HG02870 (cell line): ENCODE results near the gene SPOCK3.
"Not testable (repeated sequence)": the region's sequence is repeated elsewhere in the genome, so short reads cannot be mapped to it uniquely, and the experiment has no call there.

ENCODE experiments used
- ATAC-seq: cut with Tn5 transposase; IDR thresholded peaks from one replicate; pipeline ENCODE4 v1.9.1; 2021; ENCODE audit warnings: mild to moderate bottlenecking, moderate library complexity; ENCODE audit not compliant: unreplicated experiment

Gene SPOCK3

DNA sequence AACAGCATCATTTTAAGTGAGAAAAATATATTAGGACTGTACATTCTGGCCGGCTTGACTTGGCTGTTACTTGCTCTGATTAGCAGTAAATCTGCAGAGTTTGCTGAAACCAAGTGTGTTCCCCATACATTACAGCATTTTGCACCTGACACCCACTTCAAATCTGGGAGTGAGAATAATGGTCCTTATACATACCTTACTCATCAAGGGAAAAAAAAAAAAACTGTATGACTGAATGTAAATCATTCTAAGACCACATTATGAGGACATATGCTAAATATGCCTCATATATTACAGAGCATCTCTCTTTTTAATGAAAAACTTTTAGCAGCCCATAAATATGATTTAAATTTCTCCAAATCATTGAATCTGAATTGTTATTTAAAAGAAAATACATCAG is 406.7 kb downstream of the SPOCK3 start:
- peak; percentile 60 for ATAC-seq

DNA sequence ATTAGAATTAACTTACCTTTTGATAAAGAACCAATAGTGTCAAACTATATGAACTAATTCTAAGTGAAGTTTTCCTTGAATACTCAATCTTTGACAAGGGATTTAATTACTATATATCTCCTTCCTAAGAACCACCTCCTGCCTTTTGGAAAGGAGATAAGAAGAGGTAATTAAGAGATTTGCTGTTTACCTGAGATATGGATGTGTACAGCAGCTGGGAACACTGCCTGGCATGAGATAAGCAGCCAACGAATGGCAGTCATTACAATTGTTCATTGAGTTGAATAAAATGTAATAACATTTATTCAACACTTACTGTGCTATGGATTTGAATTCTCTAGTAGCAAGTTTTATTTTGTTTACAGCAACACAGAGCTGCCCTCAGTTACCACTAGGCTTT is 407.1 kb downstream of the SPOCK3 start:
- ATAC-seq: no peak

DNA sequence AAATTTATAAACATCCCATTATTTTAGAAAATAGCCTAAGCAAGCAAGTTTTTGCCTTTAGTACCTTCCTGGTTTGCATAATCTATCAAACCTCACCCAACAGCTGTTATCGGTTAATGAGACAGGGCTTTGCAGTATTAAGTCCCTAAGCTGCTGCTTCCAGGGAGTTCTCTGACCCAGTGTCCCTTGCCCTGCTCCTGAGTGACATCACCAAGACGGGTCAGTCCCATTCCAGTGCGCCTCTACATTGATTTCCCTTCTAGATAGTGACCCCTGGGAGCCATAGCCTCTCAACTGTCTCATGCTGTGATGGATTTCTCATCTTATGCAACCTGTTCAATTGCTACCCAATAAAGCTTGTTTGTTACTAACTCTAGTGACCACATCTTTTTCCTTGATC is 410.4 kb downstream of the SPOCK3 start:
- no peak for ATAC-seq

DNA sequence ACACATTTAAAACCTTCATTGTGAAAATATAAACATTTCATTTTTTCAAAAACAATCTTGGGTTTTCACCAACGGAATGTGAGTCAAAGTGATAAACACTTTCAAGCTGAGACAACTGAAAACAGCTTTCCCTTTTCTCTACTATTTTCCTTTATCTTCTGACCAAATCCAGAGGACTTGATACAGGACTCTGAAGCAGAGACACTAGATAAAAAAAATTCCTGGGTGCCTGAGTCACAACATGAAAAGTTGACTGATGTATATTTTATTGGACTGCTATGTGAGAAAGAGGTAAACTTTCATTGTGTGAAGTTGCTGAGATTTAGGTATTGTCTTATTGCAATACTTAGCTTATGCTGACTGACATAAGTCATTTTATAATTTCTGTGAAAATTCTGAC is 411.2 kb downstream of the SPOCK3 start:
- ATAC-seq: no peak

DNA sequence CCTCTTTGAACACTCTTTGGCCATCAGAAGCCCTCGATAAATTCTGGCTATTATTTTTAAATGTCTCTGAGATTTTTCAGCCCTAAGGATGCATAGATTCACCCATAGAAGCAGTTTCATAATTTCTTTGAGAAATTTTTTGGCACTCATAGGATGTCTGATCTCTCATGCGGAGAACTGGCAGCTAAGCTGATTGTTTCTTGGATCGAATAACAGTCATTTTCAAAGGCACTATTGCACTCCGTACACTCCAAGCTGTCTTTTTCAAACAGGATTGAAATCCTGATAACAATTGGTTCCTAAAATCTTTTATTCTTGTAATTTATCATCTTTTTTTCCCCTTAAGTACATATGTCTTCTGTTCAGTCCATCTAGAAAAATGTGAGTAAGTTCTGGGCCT is 411.9 kb downstream of the SPOCK3 start:
- ATAC-seq: no peak

DNA sequence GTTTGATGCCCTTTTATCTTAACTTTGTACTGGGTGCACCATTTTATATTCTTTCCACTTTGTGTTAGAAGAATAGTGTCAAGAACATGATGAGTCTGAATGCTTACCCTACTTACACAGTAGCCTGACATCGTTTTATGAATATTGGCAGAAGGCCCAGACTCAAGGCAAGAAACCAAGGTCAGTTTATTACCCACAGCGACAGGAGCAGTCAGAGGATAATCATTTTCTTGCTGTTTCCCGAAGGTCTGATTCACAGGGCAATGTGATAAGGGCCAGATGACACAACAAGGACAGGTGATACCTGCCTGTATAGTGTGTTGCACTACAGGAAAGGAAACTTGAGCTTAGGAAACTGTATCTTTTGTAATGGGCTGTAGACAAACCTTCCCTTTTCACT is 417.4 kb downstream of the SPOCK3 start:
- ATAC-seq: no peak

DNA sequence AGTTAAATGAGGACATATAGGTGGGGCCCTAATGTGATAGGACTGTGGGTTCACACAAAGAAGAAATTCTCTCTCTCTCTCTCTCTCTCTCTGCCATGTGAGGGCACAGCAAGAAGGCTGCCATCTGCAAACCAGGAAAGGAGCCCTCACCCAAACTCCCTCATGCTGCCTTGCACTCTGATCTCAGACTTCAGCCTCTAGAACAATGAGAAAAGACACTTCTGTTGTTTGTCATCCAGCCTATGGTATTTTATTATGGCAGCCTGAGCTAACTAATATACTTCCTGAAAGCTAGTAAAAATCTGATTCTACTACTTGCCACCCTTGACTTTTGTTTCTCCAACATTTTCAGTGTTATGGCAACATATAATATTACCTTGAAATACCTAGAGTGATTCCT is 425.9 kb downstream of the SPOCK3 start:
- no peak for ATAC-seq

DNA sequence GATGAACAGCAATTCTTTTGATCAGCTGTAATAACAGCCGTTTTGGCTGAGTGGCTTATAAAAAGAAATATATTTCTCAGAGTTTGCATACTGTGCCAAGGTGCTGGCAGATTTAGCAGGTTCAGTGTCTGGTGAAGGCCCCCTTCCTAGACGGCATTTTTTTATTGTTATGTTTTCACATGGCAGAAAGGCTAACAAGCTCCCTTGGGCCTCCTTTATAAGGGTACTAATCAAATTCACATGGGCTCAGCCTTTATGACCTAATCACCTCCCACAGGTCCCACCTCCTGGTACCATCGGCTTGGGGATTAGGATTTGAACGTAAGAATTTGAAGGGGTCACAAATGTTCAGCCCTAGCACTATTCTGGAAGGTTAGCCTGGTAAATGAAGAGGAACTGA is 431.9 kb downstream of the SPOCK3 start:
- ATAC-seq: no peak

DNA sequence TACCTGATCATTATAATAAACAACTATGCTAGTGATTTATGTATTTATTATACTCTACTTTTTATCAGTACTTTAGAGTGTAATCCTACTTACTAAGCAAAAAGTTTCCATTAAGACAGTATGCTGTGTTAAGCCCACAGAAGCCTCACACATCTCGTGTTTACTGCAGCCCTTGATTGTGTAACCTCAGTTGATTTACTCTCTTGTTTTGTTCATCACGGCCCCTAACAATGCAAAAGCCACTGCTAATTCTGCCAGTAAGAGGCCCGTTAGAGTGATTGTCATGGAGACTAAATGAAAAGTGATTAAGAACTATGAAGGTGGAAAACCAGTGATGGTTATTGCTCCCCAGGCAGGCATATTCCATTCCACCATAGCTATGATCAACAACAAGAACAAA is 436.2 kb downstream of the SPOCK3 start:
- ATAC-seq: no peak

DNA sequence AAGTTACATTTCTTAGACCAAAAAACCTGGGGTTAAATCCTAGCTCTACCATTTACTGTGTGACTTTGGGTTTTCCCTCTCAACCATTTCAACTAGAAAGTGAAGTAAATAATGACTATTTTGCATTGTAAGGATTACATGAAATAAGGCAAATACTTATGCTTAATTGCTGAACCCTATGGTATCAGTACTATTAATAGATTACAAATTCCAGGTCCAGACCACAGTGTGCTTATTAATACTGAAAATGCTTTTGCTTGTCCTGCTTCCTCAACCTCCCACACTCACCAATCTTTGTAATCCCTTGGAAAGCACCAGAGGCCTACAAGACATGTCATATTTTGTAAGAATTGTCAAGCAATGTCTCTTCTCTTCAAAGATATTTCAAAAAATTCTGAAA is 456.5 kb downstream of the SPOCK3 start:
- ATAC-seq: peak; percentile 45

DNA sequence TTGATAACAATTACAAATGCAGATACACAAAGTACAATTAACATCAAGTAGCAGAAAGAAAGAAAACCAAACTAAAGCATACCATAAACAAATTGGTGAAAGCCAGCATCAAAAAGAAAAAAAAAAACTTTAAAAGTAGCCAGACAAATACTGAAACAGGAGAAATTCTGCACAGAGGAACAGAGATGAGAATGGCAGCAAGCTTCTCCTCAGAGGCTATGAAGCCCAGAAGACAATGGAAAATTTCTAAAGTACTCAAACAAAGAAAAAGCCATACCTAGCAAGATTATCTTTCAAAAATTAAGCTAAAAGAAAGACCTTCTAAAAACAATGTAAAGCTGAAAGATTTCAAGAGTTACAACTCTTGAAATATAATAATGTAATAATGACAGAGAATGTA is 471.3 kb downstream of the SPOCK3 start:
- no peak for ATAC-seq

DNA sequence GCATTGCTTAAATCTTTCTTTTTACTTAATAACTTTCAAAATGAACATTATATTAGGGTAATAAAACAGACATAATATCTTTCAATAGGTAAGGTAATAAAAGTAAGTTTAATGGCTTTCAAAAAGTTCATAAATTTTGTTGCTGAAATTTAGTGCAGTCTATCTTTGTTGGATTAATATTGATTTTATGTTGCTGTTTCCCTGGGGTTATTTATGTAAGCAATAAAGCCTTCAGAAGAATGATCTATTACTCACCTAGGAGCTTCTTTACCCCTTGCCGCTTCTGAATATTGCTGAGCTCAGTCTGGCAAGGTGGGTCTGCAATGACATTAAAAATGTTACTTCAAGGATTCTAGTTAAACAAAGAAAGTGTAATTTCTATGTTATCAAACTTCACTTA is 492.6 kb downstream of the SPOCK3 start:
- ATAC-seq: no peak

DNA sequence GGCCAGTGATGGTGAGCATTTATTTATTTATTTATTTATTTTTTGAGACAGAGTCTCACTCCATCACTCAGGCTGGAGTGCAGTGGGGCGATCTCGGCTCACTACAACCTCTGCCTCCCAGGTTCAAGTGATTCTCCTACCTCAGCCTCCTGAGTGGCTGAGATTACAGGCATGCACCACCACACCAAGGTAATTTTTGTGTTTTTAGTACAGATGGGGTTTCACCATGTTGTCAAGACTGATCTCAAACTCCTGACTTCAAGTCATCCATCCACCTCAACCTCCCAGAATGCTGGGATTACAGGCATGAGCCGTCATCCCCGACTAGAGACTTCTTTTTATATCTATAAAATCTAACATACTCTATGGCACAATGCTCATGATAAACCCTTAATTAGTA is 495.1 kb downstream of the SPOCK3 start:
- ATAC-seq: not testable (repeated sequence)

DNA sequence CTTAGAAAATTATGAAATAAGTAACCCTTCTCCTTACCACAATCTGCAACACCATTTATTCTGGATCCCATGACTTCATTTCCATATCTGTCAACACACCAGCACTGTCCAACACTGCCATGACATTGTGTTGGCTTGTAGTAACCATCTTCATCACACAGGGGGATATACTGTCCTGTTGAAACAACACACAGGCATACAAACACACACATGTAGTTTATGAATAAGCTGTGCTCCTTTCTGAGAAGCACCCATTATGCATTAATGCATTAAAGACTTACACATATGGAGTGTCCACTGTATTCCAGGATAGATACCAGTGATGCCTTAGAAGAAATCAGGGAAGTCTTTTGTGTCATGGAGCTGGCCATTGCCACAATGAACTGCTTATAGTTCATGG is 496.9 kb downstream of the SPOCK3 start:
- ATAC-seq: no peak

DNA sequence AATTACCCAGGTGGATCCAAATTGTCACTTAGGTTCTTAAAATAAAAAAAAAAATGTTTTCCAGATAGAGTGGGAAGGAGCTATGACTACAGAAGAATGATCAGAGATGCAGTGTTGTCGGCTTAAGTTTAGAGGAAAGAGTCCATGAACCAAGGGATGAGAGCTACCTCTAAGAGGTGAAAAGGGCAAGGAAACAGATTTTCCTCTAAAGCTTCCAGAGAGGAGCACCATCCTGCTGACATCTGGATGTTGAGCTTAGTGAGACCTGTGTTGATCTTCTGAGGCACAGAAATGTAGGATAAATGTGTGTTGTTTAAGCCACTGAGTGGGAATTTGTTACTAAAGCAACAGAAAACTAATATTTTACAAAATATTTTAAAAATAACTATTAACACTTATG is 498.7 kb downstream of the SPOCK3 start:
- ATAC-seq: no peak

DNA sequence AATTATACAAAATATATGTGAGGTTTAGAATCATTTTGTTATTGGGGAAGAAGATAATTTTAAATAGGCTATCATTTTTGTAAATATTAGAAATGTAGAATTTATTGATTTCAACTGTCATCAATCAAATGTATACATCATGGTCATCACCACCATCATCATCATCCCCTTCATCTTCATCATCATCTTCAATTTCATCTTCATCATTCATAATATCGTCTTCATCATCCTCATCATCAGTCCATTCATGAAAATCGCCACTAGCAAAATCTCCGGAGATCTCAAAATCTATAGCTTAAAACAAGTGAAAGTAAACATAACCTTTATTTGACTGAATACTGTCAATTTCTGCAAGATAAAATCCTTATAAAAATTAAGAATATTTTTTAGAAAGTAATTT is 499.5 kb downstream of the SPOCK3 start:
- no peak for ATAC-seq

DNA sequence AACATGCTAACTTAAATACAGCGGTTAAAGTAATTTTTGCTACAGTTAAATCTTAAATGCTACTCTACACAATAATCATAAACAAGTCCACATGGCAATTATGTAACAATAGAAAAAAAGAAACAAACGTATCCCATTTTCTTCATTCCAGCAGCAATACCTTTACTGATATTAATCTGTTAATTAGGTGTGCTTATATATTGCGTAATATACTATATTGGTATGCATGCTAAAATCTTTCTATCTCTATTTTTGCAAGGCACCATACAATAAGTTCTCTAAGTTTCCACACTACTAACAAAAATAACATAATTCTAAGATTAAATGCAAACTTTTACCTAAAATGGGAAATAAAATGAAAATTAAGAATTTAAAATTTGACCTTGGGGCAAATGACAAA is 500.6 kb downstream of the SPOCK3 start:
- no peak for ATAC-seq

DNA sequence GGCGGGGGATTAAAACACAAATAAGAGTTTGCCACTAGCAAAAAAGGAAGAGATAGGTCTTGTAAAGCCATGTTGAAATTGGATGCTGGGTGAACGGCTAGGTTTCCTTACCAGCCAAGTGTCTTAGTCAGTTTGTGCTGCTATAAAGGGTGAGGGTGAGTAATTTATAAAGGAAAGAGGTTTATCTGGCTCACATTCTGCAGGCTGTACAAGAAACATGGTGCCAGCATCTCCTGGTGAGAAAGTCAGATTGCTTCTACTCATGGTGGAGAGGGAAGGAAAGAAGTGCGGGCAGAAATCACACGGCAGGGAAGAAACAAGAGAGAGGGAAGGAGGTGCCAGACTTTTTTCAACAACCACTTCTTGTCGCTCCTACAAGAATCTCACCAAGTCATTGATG is 507.5 kb downstream of the SPOCK3 start:
- ATAC-seq: no peak

DNA sequence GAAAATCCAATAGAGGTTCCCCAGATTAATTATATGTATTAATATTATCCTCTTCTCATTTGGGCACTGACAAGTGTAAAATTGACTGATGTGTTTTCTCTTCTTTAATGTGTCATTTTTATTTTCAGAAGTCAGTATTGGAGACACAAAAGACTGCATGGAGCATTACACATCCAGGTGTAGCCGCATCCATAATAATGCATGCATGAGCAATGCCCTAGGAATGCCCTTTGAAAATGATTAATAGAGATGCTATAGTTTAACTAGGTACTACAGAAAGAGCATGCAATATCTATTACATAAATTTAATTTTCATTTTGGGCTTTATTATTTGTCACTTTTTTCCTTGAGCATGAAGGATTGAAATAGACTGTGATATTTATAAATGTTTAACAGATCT is 509.9 kb downstream of the SPOCK3 start:
- no peak for ATAC-seq

DNA sequence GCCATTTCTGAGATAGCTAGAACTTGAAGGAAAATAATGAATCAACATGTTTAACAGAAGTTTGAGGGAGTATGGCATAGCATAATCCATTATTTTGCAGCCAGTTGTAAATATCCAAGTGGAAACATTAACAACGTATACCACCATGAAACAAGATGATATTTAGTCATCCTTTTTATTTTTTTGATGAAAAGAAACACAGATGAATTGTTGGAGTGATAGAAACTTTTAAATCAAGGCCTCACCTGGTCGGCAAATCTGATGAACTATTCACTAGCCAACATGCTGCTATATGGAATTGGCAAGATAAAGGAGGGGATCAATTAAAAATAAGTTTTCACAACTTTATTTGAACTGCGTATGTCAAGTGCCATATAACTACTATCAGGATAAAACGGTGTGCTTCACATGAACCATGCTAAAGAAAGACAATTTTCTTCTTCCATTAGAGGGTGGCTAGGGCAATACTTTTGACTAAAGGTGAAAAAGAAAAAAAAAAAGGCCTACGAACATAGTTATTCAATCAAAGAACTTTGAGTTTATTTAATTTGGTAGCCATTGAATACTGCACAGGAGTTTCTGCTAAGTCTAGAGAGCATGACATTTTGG is 510.7 kb downstream of the SPOCK3 start:
- ATAC-seq: no peak

DNA sequence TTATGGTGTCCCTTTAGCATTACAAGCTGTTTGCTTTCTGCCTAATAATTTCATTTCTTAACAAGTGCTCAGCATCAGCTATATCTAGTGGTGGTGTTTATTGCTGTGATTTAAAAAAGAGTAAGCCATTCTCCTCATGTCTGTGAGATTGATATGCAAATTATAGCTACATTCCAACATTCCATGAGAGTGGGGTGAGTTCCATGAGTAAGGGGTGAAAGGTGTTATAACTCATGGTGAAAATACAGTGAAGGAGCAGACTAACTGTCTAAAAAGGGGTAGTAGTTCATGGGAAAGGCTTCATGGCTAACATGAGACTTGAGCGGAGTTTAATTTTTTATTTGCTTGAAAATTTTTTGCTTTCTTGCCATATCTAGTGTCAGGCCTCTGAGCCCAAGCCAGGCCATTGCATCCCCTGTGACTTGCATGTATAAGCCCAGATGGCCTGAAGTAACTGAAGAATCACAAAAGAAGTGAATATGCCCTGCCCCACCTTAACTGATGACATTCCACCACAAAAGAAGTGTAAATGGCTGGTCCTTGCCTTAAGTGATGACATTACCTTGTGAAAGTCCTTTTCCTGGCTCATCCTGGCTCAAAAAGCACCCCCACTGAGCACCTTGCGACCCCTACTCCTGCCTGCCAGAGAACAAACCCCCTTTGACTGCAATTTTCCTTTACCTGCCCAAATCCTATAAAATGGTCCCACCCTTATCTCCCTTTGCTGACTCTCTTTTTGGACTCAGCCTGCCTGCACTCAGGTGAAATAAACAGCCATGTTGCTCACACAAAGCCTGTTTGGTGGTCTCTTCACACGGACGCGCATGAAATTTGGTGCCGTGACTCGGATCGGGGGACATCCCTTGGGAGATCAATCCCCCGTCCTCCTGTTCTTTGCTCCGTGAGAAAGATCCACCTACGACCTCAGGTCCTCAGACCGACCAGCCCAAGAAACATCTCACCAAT is 518.3 kb downstream of the SPOCK3 start:
- ATAC-seq: not testable (repeated sequence)

DNA sequence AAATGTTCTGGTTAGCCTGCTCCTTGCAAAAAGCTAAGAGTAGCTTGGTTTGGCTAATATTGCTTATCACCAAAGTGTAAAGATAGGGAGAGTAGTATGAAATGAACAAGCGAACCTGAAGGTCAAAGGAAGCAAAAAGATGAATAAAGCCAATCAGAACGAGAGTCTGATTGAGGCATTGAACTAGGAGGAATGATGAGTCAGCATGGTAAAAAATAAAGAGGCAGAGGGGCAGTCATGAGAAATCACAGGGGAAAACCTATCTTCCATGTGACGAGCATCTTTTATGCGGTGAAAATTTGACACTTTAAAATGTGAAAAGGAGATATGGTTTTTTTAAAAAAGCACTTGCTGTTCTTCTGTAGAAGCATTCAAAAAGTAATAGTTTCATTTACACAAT is 533.7 kb downstream of the SPOCK3 start:
- no peak for ATAC-seq
